NCI-H748 (cell line): Measurements from ENCODE around the gene NOXA1.
"Not testable (repeated sequence)": the region's sequence is repeated elsewhere in the genome, so short reads cannot be mapped to it uniquely, and the experiment has no call there.

Experiments
- DNase-seq: peaks from one replicate; lab custom pipeline; 2025; ENCODE audit not compliant: unreplicated experiment; lab: John Stamatoyannopoulos, UW

The NOXA1 gene

DNA sequence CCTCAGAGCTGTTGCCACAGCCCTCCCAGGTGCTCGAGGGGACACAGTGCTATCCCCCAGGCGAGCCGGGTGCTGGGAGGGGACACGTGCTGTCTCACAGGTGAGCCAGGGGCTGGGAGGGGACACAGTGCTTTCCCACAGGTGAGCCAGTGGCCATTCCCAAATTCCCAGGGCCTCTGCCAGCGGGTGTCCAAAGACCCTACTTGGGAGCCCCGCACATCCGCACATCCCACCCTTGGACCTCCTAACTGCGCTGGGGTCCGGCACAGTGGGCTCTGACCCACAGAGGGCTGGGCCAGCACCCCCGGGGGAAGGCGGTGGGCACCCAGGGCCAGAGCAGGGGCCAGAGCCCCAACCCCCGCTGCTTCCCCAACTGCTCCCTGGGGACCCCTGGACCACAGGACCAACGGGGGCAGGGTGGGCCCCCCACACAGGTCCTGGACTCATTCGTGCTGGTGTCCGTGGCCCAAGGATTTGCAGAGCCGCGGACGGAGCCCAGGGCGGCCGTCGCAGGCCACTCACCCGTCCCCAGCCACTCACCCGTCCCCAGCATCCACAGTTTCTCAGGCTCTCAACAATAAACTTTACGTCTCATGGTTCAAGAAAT lies 18.1 kb upstream of the NOXA1 start:
- DNase-seq, result no peak

DNA sequence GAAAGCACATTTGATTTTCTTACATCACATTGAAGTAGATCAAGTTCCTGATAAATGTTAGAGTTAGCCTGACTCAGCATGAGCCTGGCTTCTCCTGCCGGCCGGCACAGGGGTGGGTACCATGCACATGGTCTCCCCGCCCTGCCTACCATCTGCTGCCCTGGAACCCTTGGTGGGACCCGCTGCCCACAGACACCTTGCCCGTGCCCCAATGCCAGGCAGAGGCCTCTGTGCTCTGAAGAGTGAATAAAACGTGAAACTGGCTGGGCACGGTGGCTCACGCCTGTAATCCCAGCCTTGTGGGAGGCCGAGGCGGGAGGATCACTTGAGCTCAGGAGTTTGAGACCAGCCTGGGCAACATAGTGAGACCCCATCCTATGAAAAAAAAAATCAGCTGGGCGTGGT lies 17.5 kb upstream of the NOXA1 start:
- no peak for DNase-seq

DNA sequence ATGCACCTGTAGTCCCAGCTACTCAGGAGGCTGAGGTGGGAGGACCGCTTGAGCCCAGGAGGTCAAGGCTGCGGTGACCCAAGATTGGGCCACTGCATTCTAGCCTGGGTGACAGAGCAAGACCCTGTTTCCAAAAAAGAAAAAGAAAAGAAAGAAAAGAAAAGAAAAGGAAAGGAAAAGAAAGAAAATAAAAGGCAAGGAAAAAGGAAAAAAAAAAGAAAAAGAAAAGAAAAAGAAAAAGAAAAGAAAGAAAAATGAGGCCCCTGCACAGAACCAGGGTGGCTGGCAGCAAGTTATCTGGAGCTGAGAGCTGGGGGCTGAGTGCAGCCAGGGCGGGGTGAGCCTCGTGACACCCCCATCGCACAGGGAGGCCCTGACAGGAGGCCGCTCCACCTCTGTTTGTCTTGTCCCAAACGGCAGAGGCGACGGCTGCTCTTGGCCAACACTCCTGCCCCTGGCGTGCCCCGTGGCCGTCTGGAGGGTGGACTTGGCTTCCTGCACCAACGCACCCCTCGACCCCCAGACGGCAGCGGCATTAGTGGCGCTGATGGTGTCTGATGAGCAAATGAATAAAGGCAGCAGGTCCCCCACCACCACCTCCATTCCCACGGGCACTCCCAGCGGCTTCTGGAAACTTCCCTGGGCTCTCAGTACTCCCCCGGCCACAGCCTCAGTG lies 17.0 kb upstream of the NOXA1 start:
- no peak for DNase-seq

DNA sequence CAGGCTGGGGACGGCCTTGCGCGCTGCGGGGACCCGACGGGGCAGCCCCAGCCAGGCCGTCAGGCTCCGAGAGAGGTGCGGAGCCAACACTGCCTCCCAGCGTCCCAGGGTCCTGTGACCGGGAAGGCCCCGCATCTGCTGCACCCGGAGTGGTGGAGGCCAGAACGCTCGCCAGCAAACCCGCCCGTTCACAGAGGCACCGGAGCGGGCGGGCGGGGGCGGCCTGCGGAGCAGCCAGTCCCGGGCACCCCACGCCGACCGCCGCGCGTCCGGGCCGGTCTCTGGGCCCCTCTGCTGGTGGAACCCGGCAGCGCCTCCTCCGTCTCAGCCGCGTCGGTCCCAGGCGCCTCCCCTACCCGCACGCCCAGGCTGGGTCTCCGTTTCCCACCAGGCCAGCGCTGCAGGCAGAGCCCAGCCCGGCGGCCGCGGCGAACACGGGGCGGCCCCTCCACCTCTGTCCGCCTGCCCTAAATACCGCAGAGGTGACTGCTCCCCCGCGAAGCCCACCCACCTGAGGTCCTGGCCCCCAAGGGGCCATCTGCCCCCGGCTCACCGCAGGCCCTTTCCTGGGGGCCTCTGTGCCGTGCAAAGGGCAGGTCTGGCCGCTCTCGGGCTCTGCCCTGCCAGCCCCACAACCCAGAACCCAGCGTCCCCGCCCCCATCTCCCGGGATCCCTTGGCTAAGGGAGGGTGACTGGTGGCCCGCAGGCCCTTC lies 16.2 kb upstream of the NOXA1 start:
- peak; percentile 71 for DNase-seq

DNA sequence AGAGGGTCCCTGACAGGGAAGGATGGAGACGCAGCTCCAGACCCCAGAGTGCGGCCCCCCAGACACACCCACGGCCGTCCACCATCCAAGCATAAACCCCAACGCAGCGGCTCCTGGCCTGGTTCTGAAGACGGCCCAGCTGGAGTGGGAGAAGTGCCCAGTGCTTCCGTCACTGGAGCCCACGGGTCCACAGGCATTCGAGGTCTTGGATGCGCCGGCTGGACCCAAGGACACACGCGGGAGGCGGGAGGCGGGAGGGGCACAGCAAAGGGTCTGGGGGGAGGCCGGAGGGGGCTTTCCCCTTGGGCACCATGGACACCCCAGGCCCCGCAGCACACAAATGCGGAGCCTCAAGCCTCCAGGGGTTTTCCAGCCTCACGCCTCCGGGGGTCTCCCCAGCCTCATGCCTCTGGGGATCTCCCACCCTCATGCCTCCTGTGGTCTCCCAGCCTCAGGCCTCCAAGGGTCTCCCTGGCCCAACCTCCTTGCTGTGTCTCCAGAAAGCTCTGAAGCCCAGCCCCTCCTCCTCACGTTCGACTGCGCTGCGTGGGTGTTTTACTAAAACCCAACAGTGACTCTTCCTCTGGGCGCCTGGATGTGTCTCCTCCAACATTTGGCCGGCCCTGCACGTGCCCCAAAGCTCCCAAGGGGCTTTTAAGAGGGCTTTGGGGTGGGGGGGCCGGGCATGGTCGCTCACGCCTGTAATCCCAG lies 15.4 kb upstream of the NOXA1 start:
- DNase-seq, result no peak

DNA sequence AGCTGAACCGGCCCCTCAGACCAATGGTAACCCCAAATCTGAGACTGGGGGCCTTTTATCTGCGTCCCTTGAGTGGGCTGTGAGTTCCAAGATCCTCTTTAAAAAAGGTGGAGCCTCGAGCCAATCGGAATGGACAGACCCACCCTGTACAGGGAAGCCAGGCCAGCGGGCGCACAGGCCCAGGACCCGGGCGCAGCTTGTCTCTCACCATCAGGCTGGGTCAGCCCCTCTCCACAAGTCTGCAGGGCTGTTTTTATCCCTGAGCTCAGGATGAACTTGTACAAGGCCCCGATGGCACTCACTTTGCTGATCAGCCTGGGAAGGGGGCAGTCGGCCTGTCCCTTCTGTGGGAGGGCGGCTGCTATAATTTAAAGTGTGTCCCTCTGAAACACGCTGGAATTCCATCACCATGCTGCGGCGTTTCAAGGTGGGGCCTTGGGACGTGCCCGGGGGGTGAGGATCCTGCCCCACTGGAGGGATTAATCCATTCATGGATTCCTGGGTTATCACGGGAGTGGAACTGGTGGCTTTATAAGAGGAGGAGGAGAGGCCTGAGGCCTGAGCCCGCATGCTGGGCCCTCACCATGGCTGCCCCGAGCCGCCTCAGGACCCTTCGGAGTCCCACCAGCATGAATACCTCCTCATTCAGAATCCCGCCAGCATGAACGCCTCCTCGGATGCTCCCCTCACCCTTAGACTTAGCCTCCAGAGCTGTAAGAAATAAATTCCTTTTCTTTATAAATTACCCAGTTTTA lies 14.4 kb upstream of the NOXA1 start:
- no peak for DNase-seq

DNA sequence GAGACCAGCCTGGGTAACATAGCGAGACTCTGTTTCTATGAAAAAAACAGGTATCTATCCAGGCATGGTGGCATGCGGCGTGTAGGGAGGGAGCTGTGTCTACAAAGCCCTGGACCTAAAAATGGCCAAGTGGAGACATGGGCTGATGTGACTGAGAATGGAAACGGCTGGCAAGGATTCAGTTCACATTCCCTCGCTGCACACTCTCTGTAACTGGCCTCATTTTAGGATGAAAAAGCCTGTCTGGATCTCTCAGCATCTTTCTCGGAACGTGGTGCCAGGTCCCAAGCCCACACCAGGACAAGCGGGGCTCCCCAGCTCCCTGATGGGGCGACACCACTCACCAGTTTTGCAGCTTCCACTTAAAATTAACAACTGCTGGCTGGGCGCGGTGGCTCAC lies 13.7 kb upstream of the NOXA1 start:
- no peak for DNase-seq

DNA sequence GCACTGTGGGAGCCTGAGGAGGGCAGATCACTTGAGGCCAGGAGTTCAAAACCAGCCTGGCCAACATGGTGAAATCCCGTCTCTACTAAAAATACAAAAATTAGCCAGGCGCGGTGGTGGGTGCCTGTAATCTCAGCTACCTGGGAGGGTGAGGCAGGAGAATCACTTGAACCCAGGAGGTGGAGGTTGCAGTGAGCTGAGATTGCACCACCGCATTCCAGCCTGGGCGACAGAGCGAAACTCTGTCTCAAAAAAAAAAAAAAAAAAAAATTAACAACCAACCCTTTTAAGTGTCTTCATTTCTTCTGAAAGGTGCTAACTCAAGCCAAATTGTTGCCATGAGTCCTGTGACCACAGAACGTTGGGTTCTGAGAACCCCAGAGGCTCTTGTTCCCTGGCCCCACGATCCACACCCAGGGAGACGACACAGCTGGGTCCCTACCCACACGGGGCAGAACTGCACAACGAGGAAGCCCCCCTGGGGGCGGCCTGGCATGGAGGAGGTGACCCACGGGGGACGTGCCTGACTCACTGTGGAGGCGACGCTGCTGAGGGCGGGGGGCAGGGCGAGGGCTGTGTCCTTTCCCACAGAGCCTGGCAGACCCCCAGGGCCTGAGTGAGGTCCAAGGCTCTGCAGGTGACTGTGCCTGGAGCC lies 12.8 kb upstream of the NOXA1 start:
- DNase-seq, result not testable (repeated sequence)

DNA sequence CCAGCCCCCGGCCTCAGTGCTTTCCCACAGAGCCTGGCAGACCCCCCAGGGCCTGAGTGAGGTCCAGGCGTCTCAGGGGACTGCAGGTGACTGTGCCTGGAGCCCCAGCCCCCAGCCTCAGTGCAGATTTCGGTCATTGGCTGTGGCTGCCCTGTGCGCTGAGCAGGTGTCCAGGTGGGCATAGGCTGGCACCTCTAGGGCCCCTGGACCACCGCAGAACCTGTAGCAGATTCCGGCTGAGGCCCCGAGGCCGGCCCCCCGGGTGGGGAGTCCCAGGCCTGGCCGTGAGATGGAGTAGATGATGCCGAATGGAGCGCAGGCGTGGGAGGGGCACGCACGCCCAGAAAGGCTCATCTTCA lies 12.3 kb upstream of the NOXA1 start:
- DNase-seq, result no peak

DNA sequence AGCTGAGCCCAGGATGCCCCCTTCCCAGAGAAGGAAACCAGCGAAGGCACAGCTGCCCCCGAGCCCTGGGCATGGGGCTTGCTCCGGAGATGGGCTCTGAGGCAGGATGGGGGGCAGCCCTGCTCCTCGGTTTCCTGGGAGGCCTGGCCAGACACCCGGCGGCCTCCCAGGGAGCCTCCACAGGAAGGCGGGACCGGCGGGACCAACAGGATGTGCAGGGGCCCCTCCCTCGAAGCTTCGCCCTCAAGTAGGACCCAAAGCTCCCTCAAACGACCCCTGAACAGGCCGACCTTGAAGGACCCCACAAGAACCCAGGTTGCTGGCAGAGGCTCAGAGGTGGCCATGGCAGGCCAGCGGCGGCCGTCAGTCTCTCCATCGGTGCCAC lies 11.9 kb upstream of the NOXA1 start:
- DNase-seq, result no peak

DNA sequence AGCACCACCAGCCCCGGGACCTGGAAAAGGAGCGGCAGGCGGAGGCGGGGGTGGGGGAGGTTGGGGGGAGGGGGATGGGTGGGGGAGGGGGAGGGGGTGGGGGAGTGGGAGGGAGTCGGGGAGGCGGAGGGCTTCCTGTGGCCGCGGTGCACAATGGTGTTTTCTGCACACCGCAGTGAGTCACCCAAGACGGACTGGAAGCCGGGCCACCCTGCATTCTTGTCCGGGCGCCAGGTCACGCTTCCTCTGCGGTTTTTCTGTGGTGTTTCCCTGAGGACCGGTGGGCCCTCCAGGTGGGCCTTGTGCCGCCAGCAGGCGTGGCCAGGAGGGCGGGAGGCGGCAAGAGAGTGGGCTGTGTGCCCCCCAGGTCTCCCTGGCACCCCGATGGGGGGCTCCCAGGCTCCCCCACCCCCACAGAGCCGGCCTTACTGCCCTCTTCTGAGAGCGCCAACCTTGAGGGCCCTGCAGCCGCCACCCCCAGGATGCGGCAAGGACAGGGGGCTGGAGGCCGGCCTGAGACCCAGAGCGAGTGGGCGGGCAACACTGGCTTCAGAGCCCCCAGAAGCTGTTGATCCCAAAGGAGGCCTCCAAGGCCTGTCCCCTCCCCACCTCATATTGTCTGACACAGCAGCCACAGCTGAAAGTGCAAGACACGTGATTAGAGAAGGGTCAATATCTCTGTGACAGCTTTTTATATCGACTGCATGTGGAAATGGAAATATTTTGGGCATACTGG lies 11.4 kb upstream of the NOXA1 start:
- no peak for DNase-seq

DNA sequence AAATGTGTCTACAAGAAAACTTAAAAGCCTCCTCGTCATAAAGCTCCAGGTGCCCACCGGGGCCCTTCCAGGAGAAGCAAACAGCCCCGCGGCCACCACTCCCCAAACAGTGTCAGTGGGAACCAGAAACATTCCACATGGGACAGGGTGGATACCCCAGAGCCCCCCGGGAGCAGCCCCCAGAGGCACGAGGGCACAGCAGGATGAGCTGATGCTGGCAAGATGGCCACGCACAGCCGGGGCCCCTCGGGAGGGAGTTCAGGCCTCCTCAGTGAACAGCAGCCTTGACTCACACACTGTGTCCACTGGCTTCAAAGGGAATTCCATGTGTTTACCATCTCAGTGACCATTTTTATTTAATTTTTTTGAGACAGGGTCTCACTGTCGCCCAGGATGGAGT lies 10.8 kb upstream of the NOXA1 start:
- no peak for DNase-seq

DNA sequence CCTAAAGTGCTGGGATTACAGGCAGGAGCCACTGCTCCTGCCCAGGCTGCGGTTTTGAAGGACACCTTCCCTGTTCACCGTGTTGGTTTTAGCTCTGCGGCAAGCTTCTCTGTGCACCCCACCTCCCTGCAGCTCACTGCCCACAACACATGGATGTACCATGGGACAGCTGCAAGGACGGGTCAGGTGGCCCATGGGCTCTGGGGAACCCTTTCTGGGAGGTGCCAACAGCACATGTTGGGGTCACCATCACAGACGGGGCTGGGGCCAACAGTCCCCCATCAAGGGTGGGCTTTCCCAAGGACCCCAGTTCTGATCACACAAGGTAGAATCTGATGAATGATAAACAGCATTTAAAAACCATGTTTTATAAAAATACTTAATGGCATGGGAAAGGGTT lies 7.7 kb upstream of the NOXA1 start:
- DNase-seq, result no peak

DNA sequence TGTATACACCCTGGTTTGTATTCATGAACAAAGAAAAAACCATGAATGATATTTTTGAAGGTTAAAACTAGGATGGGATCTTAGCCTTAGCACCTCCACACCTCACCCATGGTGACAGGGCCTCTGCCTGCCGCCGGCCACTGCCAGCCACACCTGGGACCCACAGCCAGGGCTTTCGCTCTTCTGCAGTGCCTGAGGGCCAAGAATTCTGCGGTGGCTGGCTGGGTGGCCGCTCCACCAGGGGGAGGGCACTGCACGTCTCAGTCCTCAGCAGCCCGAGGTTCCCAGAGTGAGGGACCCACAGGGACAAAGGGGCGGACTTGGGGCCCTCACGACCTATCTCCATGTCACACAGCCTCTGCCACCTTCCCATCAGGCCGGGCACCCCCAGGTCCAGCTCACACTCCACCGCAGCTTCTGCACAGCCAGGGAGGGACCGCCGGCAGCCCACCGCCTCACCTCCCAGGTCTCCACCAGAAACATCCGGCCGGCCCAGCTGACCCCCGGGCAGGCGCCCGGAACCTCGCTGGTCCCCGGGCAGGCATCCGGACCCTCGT lies 7.1 kb upstream of the NOXA1 start:
- no peak for DNase-seq

DNA sequence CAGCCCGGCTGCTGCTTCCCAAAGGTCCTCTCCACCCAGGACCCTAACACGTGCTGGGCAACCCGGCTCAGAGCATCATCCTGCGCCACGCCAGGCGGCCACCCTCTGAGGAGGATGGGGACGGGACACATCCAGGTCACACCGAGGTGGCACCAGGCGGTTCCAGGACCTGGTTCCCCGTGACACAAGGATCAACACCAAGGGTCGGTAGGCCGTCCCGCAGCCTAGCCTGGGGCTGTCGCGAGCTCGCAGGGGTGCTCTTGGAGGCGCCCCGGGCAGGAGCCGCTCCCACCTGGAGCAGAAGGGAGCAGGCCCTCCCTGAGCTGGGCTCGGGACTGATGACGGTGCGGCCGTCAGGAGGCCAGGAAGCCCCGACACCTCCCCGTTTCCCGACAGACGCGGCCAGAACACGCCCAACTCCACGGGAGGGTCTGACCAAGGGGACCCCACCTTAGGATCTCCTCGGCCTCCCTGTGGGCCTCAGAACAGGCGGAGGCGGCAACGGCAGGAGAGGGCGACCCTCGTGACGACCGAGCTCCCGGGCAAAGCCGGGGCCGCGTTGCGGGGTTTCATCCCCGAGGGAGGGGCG lies 6.5 kb upstream of the NOXA1 start:
- DNase-seq, result no peak

DNA sequence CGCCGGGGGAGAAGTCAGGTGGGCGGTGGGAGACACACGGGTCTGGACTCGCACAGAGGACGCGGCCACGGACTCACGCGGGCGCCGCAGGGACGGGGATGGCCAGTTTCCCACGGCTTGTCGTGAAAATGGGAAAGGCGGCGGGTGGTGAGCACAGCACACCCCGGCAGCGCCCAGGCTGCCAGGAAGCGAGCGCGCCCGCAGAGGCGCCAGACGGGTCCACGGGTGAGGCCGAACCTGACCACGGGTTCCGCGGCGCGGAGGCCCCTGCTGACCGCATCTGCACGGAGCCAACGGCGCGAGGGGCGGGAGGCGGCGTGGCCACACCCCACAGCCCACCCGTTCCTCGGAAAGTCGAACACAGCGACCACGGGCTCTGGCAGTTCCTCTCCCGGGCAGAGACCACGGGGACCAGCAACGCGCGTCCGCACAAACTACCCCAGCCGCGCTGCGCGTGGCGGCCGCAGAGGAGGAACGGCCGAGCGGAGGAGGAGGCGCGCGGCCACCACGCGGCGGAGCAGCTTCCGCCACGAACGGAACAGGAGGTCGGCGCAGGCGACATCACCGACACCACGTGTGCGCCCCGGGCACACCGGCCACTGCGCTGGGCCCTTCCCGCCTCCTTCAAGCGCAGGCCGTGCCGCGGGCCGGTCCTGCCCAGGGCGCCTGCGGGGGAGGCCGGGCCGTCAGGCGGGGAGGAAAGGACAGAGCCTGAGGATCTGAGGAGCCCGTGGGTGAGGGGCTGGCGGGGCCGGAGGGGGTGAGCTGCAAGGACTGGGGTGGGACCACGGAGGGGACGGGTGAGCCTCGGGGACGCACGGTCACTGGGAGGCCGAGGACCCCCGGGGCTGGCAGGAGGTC lies 5.8 kb upstream of the NOXA1 start:
- DNase-seq, result no peak

DNA sequence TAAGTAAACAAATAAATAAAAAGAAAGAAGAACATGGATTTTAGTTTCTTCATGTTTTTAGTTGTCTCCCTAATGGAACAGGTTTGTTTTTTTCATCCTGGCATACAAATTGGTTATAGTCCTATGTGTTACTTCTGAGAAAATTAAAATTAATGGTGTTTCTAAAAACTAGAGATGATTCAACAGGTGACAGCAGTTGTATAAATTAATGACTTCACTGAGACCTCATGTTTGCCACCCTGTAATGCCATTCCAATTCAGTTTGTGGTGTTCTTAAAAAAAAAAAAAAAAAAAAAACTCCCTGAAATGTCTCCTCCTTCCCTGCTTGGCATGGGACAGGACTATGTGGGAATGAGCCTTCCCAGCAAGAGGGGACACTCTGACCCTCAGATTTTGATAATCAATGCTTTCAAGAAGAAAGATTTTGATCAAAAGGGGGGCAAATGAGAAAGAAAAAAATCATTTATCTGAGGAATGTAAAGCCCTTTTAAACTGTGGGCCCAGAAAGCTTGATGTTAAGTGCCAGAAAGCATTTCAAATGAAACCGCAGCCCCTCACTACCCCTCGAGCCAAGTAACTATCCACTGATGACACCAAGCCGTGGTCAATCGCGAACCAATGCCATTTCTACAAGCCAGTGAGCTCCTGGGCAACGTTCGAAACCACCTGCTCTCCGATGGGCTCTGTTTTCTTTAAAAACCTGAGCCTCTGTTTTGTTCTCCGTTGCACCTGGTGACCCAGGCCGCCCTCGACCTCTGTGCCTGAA lies 1.2 kb upstream of the NOXA1 start:
- DNase-seq, result peak; percentile 59
